AG10803 (cell line): ENCODE measurements around the gene OR2B2.
"Not testable (repeated sequence)": the region's sequence is repeated elsewhere in the genome, so short reads cannot be mapped to it uniquely, and the experiment has no call there.

Experiments used
- DNase-seq: peaks from one replicate; pipeline ENCODE4 v3.0.0; 2010; ENCODE audit warnings: low read depth
- H3K4me3 ChIP-seq: 2 replicates; pipeline ENCODE4 v1.5.1; 2011; ENCODE audit warnings: mild to moderate bottlenecking, low read length, control low read depth
- CTCF ChIP-seq: conservative IDR thresholded peaks from 2 replicates; pipeline ENCODE4 v1.5.1; 2011; ENCODE audit warnings: mild to moderate bottlenecking, low read length, control low read depth, inconsistent platforms

The OR2B2 gene

DNA sequence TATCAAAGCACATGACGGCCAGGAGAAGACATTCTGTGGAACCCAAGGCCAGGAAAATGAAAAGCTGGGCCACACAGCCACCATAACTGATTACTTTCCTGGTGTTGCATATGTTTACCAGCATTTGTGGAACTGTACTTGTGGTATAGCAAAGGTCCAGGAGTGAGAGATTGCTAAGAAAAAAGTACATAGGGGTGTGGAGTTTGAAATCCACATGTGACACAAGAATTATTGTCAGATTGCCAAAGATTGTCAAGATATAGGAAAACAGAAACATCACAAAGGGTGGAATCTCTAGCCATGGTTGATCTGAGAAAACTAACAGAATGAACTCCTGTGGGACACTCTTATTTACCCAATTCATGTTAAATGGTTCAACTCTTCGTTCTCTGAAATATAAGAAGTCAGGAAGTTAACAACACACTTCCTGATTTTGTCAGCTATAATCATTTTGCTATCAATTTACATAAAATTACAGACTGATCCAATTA is at the start of gene OR2B2:
TSS of gene OR2B2 (minus strand) at position 441 of the 491 bp plus-strand sequence. CDS start at position 364, 77 bp downstream.
- DNase-seq = no peak
- no peak for TF ChIP-seq CTCF
- H3K4me3 ChIP-seq = no peak within 1 kb of the TSS

GRCh38 chr6:27957516-27957915 is 45.3 kb upstream of the OR2B2 start:
- no peak overlapping the region for H3K4me3 ChIP-seq
- no peak for DNase-seq
- no peak for TF ChIP-seq CTCF

DNA sequence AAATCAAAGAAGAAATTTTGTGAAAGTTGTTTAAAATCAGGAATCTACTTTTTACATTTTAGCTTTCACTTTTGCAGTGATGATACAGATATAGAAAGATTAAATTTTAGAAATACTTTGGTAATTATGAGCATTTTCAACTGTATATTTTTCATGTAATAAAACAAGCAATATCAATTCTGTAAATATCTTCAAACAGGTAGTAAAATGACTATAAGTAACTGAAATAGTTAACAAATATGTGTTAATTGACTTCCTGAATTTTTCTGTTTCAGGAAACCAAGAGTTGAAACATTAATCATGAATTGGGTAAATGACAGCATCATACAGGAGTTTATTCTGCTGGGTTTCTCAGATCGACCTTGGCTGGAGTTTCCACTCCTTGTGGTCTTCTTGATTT is 44.7 kb upstream of the OR2B2 start, which contains the start of gene OR2B6:
TSS of gene OR2B6 (plus strand) at position 301 of the 400 bp plus-strand sequence. CDS start at position 301, 0 bp downstream.
- no peak for DNase-seq
- no peak within 1 kb of the TSS for H3K4me3 ChIP-seq
- TF ChIP-seq CTCF = no peak

DNA sequence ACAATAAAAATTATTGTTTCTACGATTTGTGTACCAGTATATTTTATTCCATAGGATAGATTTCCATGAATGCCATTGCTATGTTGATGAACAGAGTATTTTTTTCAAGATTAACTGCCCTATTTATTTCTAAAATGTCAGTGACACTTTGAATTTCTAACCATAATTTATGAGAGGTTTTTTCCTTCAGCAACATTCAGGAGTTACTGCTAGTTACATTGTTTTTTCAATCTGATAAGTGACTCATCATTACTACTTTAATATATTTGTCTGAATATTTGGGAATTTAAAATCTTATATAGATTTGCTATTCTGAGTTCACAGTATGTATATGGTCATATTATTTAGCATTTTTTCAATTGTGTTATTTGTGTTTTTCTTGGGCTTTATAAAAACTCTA is 38.8 kb upstream of the OR2B2 start:
- H3K4me3 ChIP-seq = no peak overlapping the region
- TF ChIP-seq CTCF = no peak
- DNase-seq = no peak

DNA sequence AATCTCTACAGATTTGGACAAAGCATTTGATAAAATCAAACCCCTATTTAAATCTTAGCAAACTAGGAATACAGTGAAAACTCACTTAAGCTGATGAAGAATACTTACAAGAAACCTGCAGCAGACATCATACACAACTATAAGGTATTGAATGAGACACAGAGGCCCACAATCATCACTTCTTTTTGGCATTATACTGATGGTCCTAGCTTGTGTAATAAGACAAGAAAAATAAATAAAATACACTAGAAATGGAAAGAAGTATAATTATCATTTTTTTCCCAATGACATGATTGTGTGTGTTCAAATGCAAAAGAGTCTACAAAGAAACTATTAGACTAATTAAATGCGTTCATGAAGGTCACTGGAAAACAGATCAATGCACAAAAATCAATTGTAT is 36.0 kb upstream of the OR2B2 start:
- no peak overlapping the region for H3K4me3 ChIP-seq
- TF ChIP-seq CTCF = no peak
- no peak for DNase-seq

- DNase-seq, H3K4me3 ChIP-seq: not testable (repeated sequence)
Observed at GRCh38 chr6:27943072-27943471, 30.9 kb upstream of the OR2B2 start.

DNA sequence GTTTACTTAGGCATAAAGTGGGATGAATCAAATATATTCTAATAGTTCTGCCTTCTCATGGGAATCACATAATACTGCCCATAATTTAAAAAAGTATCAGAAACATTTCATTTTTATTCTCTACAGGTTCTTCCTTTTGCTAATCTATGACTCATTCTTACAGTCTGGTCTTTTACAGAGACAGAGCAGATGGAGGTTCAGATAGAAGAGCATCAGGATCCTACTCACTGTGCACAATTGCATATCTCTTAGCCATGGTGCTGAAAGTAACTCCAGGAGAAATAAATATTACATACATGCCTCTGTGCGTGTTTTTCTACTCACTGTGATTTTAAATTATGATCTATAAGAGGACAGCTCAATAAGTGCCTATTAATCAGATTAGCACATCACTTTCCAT is 28.6 kb upstream of the OR2B2 start:
- no peak for DNase-seq
- TF ChIP-seq CTCF = no peak
- no peak overlapping the region for H3K4me3 ChIP-seq

DNA sequence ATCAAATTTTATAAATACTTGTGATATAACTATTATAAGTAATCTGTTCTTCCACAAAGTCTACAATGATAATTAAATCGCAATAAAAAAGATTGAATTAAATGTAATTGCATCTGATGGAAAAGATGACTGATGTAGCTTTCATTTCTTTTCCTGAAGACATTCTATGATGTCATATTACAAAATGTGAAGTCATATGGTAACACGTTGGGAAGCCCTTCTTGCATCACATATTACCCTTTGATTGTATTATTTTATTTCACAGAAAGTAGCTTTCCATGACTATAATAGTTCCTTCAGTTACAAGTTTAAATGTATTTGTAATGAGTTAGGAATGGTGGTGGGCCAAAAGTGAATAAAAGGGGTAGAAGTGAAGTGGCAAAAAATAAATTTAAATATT is 19.0 kb upstream of the OR2B2 start:
- DNase-seq = no peak
- no peak for TF ChIP-seq CTCF
- H3K4me3 ChIP-seq = no peak overlapping the region

DNA sequence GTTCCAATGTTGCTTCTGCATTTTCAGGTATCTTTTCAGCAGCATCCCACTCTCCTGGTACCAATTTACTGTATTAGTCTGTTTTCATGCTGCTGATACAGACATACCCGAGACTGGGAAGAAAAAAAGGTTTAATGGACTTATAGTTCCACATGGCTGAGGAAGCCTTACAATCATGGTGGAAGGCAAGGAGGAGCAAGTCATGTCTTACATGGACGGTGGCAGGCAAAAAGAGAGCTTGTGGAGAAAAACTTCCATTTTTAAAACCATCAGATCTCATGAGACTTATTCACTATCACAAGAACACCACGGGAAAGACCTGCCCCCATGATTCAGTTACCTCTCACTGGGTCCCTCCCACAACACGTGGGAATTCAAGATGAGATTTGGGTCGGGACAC is 17.7 kb upstream of the OR2B2 start:
- not testable (repeated sequence) for DNase-seq, H3K4me3 ChIP-seq

DNA sequence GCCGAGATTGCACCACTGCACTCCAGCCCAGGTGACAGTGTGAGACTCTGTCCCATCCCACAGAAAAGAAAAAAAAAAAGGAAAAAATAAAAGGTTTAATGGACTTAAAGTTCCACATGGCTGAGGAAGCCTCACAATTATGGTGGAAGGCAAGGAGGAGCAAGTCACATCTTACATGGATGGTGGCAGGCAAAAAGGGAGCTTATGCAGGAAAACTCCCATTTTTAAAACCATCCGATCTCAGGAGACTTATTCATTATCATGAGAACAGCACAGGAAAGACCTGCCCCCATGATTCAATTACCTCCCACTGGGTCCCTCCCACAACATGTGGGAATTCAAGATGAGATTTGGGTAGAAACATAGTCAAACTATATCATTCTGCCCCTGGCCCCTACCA is 15.8 kb upstream of the OR2B2 start:
- DNase-seq, H3K4me3 ChIP-seq: not testable (repeated sequence)
